PC-3 (cell line): ENCODE results near the gene KATNBL1. TPM values are rescaled to one million over a fixed set of nuclear protein-coding genes. Genes with fewer than 3 reads are reported as not detected.

Experiments used
- ATAC-seq: fragments of 200-7000 bp; cut with Tn5 transposase; 2 replicates; pipeline ENCODE4 v1.9.1; 2020; ENCODE audit warnings: mild to moderate bottlenecking, moderate library complexity
- BruUV-seq: library from RNA; stranded (reverse); fragments of 400-500 nt; replicated peaks from 2 replicates; lab custom pipeline; 2021; lab: Mats Ljungman, UMichigan
- CTCF ChIA-PET: fragments of 300-600 bp; sonication (Branson Sonifier 250); formaldehyde crosslinking; loops from one replicate; lab custom pipeline; 2022; ENCODE audit warnings: antibody characterized with exemption; lab: Charles Lee
- POLR2A ChIA-PET: fragments of 300-600 bp; sonication (Branson Sonifier 250); formaldehyde crosslinking; loops from one replicate; lab custom pipeline; 2022; ENCODE audit warnings: antibody characterized with exemption; ENCODE audit not compliant: unreplicated experiment; lab: Charles Lee
- DNase-seq: peaks from one replicate; pipeline ENCODE4 v3.0.0-alpha.2; 2015
- H2AFZ ChIP-seq: fragments of 300-600 bp; sonication (generic); 2 replicates; pipeline ENCODE4 v1.6.0; 2016; ENCODE audit warnings: antibody characterized with exemption, low read length
- H3F3A ChIP-seq: fragments of 300-600 bp; sonication (generic); one replicate; pipeline ENCODE4 v1.6.0; 2017; ENCODE audit warnings: antibody characterized with exemption, low read length, control low read depth, mild to moderate bottlenecking; ENCODE audit not compliant: unreplicated experiment
- H3K27ac ChIP-seq: fragments of 300-600 bp; sonication (generic); 2 replicates; pipeline ENCODE4 v1.5.1; 2016; ENCODE audit warnings: mild to moderate bottlenecking, low read length
- H3K27me3 ChIP-seq: fragments of 300-600 bp; sonication (generic); 2 replicates; pipeline ENCODE4 v1.6.1; 2016; ENCODE audit warnings: low read length, mixed read lengths
- H3K36me3 ChIP-seq: fragments of 300-600 bp; sonication (generic); 2 replicates; pipeline ENCODE4 v1.6.1; 2016; ENCODE audit warnings: low read depth, mixed run types, low read length, mixed read lengths
- H3K4me1 ChIP-seq: fragments of 300-600 bp; sonication (generic); 2 replicates; pipeline ENCODE4 v1.5.1; 2016; ENCODE audit warnings: low read length; ENCODE audit not compliant: insufficient read depth
- H3K4me2 ChIP-seq: fragments of 300-600 bp; sonication (generic); 2 replicates; pipeline ENCODE4 v1.6.0; 2016; ENCODE audit warnings: low read length
- H3K4me3 ChIP-seq: fragments of 300-600 bp; sonication (generic); 2 replicates; pipeline ENCODE4 v1.5.1; 2016; ENCODE audit warnings: mild to moderate bottlenecking, low read length, mixed read lengths
- H3K79me2 ChIP-seq: fragments of 300-600 bp; sonication (generic); 2 replicates; pipeline ENCODE4 v1.6.1; 2017; ENCODE audit warnings: low read length, mixed read lengths
- H3K9ac ChIP-seq: fragments of 300-600 bp; sonication (generic); 2 replicates; pipeline ENCODE4 v1.6.0; 2016; ENCODE audit warnings: mild to moderate bottlenecking, low read length
- H3K9me2 ChIP-seq: fragments of 300-600 bp; sonication (generic); replicated peaks from 2 replicates; pipeline ENCODE4 v1.6.1; 2016; ENCODE audit warnings: mixed run types, low read length, mixed read lengths
- H3K9me3 ChIP-seq: fragments of 300-600 bp; sonication (generic); 2 replicates; pipeline ENCODE4 v1.6.1; 2016; ENCODE audit warnings: low read length, mixed read lengths
- H4K20me1 ChIP-seq: fragments of 300-600 bp; sonication (generic); 2 replicates; pipeline ENCODE4 v1.6.1; 2016; ENCODE audit warnings: low read length, mixed read lengths
- EZH2 ChIP-seq: fragments of 300-600 bp; sonication (generic); IDR thresholded peaks from one replicate; pipeline ENCODE4 v1.6.1; 2017; ENCODE audit warnings: antibody characterized with exemption, mild to moderate bottlenecking, low read length; ENCODE audit not compliant: unreplicated experiment
- EZH2phosphoT487 ChIP-seq: fragments of 300-600 bp; sonication (generic); IDR thresholded peaks from 2 replicates; pipeline ENCODE4 v1.6.1; 2018; ENCODE audit warnings: mild to moderate bottlenecking, antibody characterized with exemption, low read length, borderline replicate concordance
- intact Hi-C: fragments of 100-400 bp; cut with micrococcal nuclease; formaldehyde crosslinking; loops from 2 replicates; pipeline ENCODE4 v1.9.0; 2023
- total RNA-seq: library from RNA; depleted of rRNA; stranded (reverse); fragments of >200 nt; gene quantifications from 2 replicates; pipeline ENCODE4 v1.2.3, GENCODE V29; 2014
- TF ChIP-seq, protein P1 (sequence below): fragments of 300-600 bp; sonication (generic); conservative IDR thresholded peaks from 2 replicates; pipeline ENCODE4 v1.5.1; 2017; ENCODE audit warnings: antibody characterized with exemption, low read depth, mild to moderate bottlenecking, low read length

KATNBL1 gene
- total RNA-seq, 1 experiment from 2014 or later = 57.6 TPM

- peaks cover 38% of the 10 kb centered on the region for H3K4me1 ChIP-seq
- H3K9me3 ChIP-seq = no peaks in the 10 kb centered on the region
- peak; percentile 99 for DNase-seq
- 0 out of 2 replicates have a peak overlapping the region, but pooled peaks have one; percentile 20 for H3K4me3 ChIP-seq
- peak overlapping the region; percentile 98 for H3K27ac ChIP-seq
- POLR2A ChIA-PET = interaction anchor here (0.6 to 0.7 kb wide), 2 partner anchors 22 to 41 kb away, joined by 3 read pairs; no protein-coding TSS in a partner anchor
- intact Hi-C loops = loop anchor here (1.0 kb wide), 4 partner anchors 22 to 96 kb away; no protein-coding TSS in a partner anchor
- TF ChIP-seq EZH2phosphoT487 = no peak
- TF ChIP-seq EZH2 = no peak
- H3K9me2 ChIP-seq = no peaks in the 10 kb centered on the region
- H4K20me1 ChIP-seq = no peaks in the 10 kb centered on the region
- H3F3A ChIP-seq = peaks cover 5% of the 10 kb centered on the region
- ATAC-seq = peak; percentile 97
- H3K79me2 ChIP-seq = no peaks in the 10 kb centered on the region
- peaks cover 33% of the 10 kb centered on the region for H3K36me3 ChIP-seq
- H2AFZ ChIP-seq = no peak overlapping the region
- no peaks in the 10 kb centered on the region for H3K27me3 ChIP-seq
- H3K9ac ChIP-seq = peak overlapping the region; percentile 95
- BruUV-seq = no TSS peak
- peak overlapping the region; percentile 61 for H3K4me2 ChIP-seq
- CTCF ChIA-PET = no interaction called here
These were observed 29.4 kb upstream of the KATNBL1 start for GRCh38 chr15:34239151-34239808.

DNA sequence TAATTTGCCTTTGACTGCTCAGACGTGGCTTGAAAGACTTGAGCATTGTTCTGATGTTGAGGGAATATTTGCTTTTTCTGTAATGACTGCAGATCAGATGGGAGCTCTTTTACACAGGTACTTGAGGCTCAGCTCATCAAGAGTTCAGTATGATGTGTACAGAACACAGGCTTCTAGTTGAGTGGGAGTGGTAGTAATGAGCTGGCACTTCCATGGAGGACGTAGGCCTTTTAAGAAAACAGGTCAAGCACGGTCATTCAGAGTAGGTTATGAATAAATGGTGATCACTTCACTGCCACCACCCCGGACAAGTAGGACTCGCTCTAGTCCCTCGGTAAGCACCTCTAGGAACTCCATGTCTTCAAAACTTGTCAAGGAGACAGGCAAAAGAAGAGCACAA lies 23.7 kb upstream of the KATNBL1 start:
- Histone ChIP-seq H3K4me3 (no peak overlapping the region), H3K9me3 (no peaks in the 10 kb centered on the region), H3K79me2 (no peaks in the 10 kb centered on the region), H3K4me1 (peaks cover 19% of the 10 kb centered on the region), H3K27me3 (no peaks in the 10 kb centered on the region), H2AFZ (no peak overlapping the region), H3K36me3 (peaks cover 44% of the 10 kb centered on the region), H3K27ac (peak overlapping the region; percentile 72; the same call in 1 of the 2 replicates), H3K9ac (no peak overlapping the region), H4K20me1 (no peaks in the 10 kb centered on the region), H3K4me2 (no peak overlapping the region), H3F3A (no peaks in the 10 kb centered on the region), H3K9me2 (no peaks in the 10 kb centered on the region)
- DNase-seq = no peak
- ChIA-PET CTCF (interaction anchor here (0.5 kb wide), 1 partner anchor 1252 kb away, joined by 4 read pairs; no protein-coding TSS in a partner anchor), POLR2A (interaction anchor here (0.6 kb wide), 1 partner anchor 63 kb away, joined by 4 read pairs; no protein-coding TSS in a partner anchor)
- intact Hi-C loops = loop anchor here (5.0 kb wide), 1 partner anchor 34 kb away; no protein-coding TSS in a partner anchor
- TF ChIP-seq, protein P1, sequence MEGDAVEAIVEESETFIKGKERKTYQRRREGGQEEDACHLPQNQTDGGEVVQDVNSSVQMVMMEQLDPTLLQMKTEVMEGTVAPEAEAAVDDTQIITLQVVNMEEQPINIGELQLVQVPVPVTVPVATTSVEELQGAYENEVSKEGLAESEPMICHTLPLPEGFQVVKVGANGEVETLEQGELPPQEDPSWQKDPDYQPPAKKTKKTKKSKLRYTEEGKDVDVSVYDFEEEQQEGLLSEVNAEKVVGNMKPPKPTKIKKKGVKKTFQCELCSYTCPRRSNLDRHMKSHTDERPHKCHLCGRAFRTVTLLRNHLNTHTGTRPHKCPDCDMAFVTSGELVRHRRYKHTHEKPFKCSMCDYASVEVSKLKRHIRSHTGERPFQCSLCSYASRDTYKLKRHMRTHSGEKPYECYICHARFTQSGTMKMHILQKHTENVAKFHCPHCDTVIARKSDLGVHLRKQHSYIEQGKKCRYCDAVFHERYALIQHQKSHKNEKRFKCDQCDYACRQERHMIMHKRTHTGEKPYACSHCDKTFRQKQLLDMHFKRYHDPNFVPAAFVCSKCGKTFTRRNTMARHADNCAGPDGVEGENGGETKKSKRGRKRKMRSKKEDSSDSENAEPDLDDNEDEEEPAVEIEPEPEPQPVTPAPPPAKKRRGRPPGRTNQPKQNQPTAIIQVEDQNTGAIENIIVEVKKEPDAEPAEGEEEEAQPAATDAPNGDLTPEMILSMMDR = no peak
- TF ChIP-seq EZH2phosphoT487 = no peak
- TF ChIP-seq EZH2 = no peak
- BruUV-seq = no TSS peak
- ATAC-seq = no peak

DNA sequence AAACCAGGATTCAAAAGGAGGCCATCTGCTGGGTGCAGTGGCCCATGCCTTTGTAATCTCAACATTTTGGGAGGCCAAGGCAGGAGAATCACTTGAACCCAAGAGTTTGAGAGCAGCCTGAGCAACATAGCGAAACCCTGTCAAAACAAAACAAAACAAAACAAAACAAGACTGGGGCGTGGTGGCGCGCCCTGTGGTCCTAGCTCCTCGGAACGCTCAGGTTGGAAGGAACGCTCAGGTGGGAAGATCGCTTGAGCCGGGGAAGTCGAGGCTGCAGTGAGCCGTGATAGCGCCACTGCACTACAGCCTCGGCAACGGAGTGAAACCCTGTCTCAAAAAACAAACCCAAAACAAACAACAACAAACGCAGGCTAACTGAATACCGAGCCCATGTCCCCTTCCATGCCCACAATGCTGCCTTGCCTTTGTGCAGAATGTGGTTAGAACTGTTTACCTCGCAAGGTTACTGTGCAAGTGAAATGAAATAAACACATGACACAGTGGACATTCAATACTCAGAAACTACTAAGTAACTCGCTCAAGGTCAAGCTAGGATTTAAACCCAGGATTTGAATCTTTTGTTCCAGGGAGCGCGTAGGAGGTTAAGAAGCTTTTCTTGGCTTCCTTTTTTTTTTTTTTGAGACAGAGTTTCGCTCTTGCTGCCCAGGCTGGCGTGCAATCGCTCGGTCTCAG lies 14.2 kb upstream of the KATNBL1 start:
- Histone ChIP-seq H3K36me3 (peaks cover 18% of the 10 kb centered on the region), H3K27ac (peak overlapping the region; percentile 78), H3K4me1 (peaks cover 20% of the 10 kb centered on the region), H3F3A (peaks cover 6% of the 10 kb centered on the region), H3K79me2 (peaks cover 38% of the 10 kb centered on the region), H3K9ac (peak overlapping the region; percentile 92), H3K9me2 (no peaks in the 10 kb centered on the region), H3K27me3 (no peaks in the 10 kb centered on the region), H3K9me3 (no peaks in the 10 kb centered on the region), H3K4me2 (peak overlapping the region; percentile 87), H2AFZ (peak overlapping the region; percentile 53), H4K20me1 (no peaks in the 10 kb centered on the region), H3K4me3 (peak overlapping the region; percentile 96)
- ATAC-seq (no peak), DNase-seq (no peak)
- ChIA-PET POLR2A (interaction anchor here (0.6 kb wide), 1 partner anchor 176 kb away, joined by 6 read pairs; no protein-coding TSS in a partner anchor), CTCF (no interaction called here)
- intact Hi-C loops = loop anchor here (10.0 kb wide), 1 partner anchor 741 kb away; the partner anchor contains the start of gene AQR
- no peak for TF ChIP-seq EZH2
- TF ChIP-seq EZH2phosphoT487 = no peak
- TF ChIP-seq, protein P1 = no peak
- no TSS peak for BruUV-seq
